Smooth muscle cell (in vitro differentiated cells): ENCODE data around the gene PSMB3. TPM values are rescaled to one million over a fixed set of nuclear protein-coding genes. Genes with fewer than 3 reads are reported as not detected.

ENCODE experiments used
- DNase-seq: peaks from one replicate; lab custom pipeline; 2025; ENCODE audit not compliant: unreplicated experiment; lab: John Stamatoyannopoulos, UW
- H2AFZ ChIP-seq: fragments of 200-600 bp; sonication (generic); 2 replicates; pipeline ENCODE4 v1.6.0; 2016; ENCODE audit warnings: antibody characterized with exemption, low read depth, mild to moderate bottlenecking
- H3F3A ChIP-seq: fragments of 200-600 bp; sonication (generic); 2 replicates; pipeline ENCODE4 v1.6.0; 2017; ENCODE audit warnings: antibody characterized with exemption, low read depth
- H3K27ac ChIP-seq: fragments of 200-600 bp; sonication (generic); 2 replicates; pipeline ENCODE4 v1.5.1; 2016; ENCODE audit warnings: low read depth, mild to moderate bottlenecking
- H3K27me3 ChIP-seq: fragments of 200-600 bp; sonication (generic); 2 replicates; pipeline ENCODE4 v1.6.1; 2016; ENCODE audit warnings: low read depth, mild to moderate bottlenecking
- H3K36me3 ChIP-seq: fragments of 200-600 bp; sonication (generic); 2 replicates; pipeline ENCODE4 v1.5.1; 2016; ENCODE audit warnings: low read depth
- H3K4me1 ChIP-seq: fragments of 200-600 bp; sonication (generic); 2 replicates; pipeline ENCODE4 v1.5.1; 2016; ENCODE audit warnings: low read depth
- H3K4me2 ChIP-seq: fragments of 200-600 bp; sonication (generic); 2 replicates; pipeline ENCODE4 v1.6.0; 2016; ENCODE audit warnings: mild to moderate bottlenecking
- H3K4me3 ChIP-seq: fragments of 200-600 bp; sonication (generic); 2 replicates; pipeline ENCODE4 v1.5.1; 2016; ENCODE audit warnings: mild to moderate bottlenecking
- H3K79me2 ChIP-seq: fragments of 200-600 bp; sonication (generic); 2 replicates; pipeline ENCODE4 v1.6.0; 2016; ENCODE audit warnings: low read depth, mild to moderate bottlenecking
- H3K9ac ChIP-seq: fragments of 200-600 bp; sonication (generic); 2 replicates; pipeline ENCODE4 v1.6.0; 2016; ENCODE audit warnings: low read depth
- H3K9me3 ChIP-seq: fragments of 200-600 bp; sonication (generic); replicated peaks from 2 replicates; pipeline ENCODE4 v1.5.1; 2016; ENCODE audit warnings: low read depth
- H4K20me1 ChIP-seq: fragments of 200-600 bp; sonication (generic); 2 replicates; pipeline ENCODE4 v1.6.0; 2016; ENCODE audit warnings: low read depth
- WGBS: methylation state at CpG from one replicate; pipeline ENCODE4 v1.1.7; 2016; ENCODE audit warnings: low lambda C conversion rate; 5-methylcytosine and 5-hydroxymethylcytosine counted together
- polyA plus RNA-seq: library from polyadenylated mRNA; unstranded; fragments of >200 nt; fragmentation: Nextera tagmentation; extraction: Ambion mirVana; gene quantifications from 2 replicates; pipeline ENCODE4 v1.2.1, GENCODE V29; 2016
- total RNA-seq: library from RNA; depleted of rRNA; stranded (reverse); fragments of >200 nt; gene quantifications from 2 replicates; pipeline ENCODE4 v1.2.3, GENCODE V29; 2014
- TF ChIP-seq, protein P1 (sequence below): fragments of 200-600 bp; sonication (generic); IDR thresholded peaks from 2 replicates; pipeline ENCODE4 v1.5.1; 2017; ENCODE audit warnings: borderline replicate concordance, mild to moderate bottlenecking, antibody characterized with exemption; ENCODE audit not compliant: insufficient read depth, poor library complexity, severe bottlenecking

Gene PSMB3
- total and polyA plus RNA-seq, 2 experiments from 2014 or later, result 312 to 358 TPM

DNA sequence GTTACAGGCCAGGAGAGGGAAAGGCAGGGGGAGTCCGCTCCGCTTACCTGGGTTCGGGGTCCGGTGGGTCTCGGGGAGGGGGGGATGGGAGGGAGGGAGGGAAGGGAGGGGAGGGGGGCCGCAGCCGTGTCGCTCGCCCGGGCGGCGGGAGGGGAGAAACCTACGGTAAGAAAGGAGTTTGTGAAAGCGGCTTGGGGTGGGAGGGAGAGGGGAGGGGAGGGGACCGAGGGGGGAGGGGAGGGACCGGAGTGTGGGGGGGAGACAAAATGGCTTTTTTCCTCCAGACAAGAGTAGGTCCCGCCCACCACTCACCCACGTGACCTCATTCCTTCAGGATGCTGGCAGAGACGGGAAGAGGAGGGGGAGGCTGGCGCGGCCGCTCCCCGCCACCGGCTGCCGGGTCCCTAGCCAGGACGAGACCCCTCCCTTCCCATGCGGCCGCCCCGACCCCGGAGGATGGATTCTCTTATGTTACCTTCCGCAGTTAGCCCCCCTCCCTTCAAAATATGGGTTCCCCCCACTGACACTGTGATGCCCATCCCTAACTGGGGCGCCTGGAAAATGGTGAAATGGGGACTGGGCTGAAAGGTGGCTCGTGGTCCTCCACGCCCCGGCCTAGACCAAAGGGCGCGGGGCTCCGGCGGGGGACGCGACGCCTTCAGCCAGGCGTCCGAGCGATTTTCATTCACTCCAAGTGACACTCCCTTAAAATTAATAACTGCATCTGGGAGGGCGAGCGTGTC is 4.2 kb upstream of the PSMB3 start, which contains the start of gene PCGF2:
Gene PCGF2 (minus strand): TSS at position 188 of the 743 bp plus-strand sequence. CDS start 7,934 bp downstream, outside the sequence.
- DNase-seq, result peak; percentile 50

DNA sequence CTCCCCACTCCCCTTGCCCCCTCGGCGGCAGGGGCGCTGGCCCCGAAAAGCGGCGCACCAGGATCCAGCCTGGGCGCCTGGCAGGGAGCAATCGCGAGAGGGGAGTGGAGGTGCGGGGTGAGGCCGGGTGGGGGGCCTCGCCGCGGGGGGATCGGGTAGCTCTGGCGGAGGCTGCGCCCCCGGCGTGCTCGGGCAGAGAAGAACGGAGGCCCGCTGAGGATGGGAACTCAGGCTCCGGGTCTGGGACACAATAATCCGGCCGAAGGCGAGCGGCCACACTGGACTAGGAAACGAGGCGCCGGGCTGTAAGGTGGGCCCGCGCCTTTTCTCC is 3.7 kb upstream of the PSMB3 start:
- H3F3A ChIP-seq, result peaks cover 11% of the 10 kb centered on the region
- peaks cover 53% of the 10 kb centered on the region for H3K79me2 ChIP-seq
- DNase-seq, result no peak
- 0% methylated on average over 3 of the region's 32 CpGs for WGBS
- TF ChIP-seq, protein P1, sequence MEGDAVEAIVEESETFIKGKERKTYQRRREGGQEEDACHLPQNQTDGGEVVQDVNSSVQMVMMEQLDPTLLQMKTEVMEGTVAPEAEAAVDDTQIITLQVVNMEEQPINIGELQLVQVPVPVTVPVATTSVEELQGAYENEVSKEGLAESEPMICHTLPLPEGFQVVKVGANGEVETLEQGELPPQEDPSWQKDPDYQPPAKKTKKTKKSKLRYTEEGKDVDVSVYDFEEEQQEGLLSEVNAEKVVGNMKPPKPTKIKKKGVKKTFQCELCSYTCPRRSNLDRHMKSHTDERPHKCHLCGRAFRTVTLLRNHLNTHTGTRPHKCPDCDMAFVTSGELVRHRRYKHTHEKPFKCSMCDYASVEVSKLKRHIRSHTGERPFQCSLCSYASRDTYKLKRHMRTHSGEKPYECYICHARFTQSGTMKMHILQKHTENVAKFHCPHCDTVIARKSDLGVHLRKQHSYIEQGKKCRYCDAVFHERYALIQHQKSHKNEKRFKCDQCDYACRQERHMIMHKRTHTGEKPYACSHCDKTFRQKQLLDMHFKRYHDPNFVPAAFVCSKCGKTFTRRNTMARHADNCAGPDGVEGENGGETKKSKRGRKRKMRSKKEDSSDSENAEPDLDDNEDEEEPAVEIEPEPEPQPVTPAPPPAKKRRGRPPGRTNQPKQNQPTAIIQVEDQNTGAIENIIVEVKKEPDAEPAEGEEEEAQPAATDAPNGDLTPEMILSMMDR, result no peak
- H3K9me3 ChIP-seq, result no peaks in the 10 kb centered on the region
- H2AFZ ChIP-seq, result peak overlapping the region; percentile 16
- peaks cover 6% of the 10 kb centered on the region for H3K27me3 ChIP-seq
- peak overlapping the region; percentile 72 for H3K4me3 ChIP-seq
- peak overlapping the region; percentile 98 for H3K4me2 ChIP-seq
- peaks cover 35% of the 10 kb centered on the region for H4K20me1 ChIP-seq
- H3K27ac ChIP-seq, result no peak overlapping the region
- no peaks in the 10 kb centered on the region for H3K36me3 ChIP-seq
- peak overlapping the region; percentile 18 for H3K9ac ChIP-seq
- H3K4me1 ChIP-seq, result peaks cover 30% of the 10 kb centered on the region

More for the DNA sequence above, 4.2 kb upstream of the PSMB3 start, which contains the start of gene PCGF2:
- Histone ChIP-seq H3K4me2 (peak within 1 kb of the TSS; percentile 98), H3K4me3 (peak within 1 kb of the TSS; percentile 72), H3K79me2 (peaks cover 53% of the 10 kb centered on the region), H3F3A (peaks cover 11% of the 10 kb centered on the region), H2AFZ (peak within 1 kb of the TSS; percentile 85), H4K20me1 (peaks cover 40% of the 10 kb centered on the region), H3K27me3 (peaks cover 6% of the 10 kb centered on the region), H3K9me3 (no peaks in the 10 kb centered on the region), H3K36me3 (no peaks in the 10 kb centered on the region), H3K27ac (no peak within 1 kb of the TSS), H3K4me1 (peaks cover 25% of the 10 kb centered on the region), H3K9ac (peak within 1 kb of the TSS; percentile 86)
- TF ChIP-seq, protein P1, result no peak
- under 1% methylated on average over 26 of the region's 47 CpGs for WGBS

DNA sequence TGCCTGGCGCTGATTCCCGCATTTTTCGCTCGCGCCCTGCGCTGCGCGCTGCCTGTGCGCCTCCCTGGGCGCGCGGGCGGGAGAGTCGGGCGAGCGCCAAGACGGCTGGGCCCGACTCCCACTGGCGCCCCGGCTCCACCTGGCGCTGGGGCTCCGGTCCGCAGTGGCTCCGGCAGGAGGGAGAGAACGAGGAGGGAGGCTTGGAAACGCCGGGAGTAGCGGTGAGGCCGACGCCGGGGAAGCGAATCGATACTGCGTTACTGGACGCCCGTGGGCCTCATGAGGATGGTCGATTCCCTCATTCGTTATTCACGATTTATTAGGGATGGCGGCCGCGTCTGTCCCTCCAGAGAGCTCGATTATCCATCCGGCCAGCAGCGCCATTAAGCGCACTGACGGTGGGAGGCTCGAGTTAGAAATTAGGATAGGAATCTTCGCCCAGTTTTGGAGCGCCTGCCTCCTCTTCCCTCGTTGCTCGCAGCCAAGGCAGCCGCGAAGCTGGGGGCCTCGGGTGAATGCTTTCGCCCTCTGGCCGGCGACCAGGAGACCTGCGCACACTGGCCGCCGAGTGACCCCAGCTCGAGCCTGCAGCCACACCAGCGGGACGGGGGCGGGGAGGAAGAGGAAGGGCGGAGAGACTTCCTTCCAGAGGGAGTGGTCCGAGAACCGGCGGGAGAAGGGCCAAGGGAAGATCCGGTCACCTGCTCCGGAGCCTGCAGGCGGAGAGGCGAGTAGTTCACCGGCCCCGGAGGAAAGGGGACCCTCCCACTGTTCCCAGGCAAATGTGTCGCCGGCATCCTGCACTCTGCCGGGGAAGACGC is 3.1 kb upstream of the PSMB3 start:
- no peak overlapping the region for H3K27ac ChIP-seq
- TF ChIP-seq, protein P1, result no peak
- H3F3A ChIP-seq, result peaks cover 11% of the 10 kb centered on the region
- H3K79me2 ChIP-seq, result peaks cover 53% of the 10 kb centered on the region
- peak overlapping the region; percentile 16 for H2AFZ ChIP-seq
- H3K27me3 ChIP-seq, result peaks cover 6% of the 10 kb centered on the region
- 2% methylated on average over 71 of the region's 79 CpGs for WGBS
- peak overlapping the region; percentile 98 for H3K4me2 ChIP-seq
- no peak overlapping the region for H3K9ac ChIP-seq
- no peaks in the 10 kb centered on the region for H3K9me3 ChIP-seq
- no peaks in the 10 kb centered on the region for H3K36me3 ChIP-seq
- H3K4me1 ChIP-seq, result peaks cover 33% of the 10 kb centered on the region
- peaks cover 29% of the 10 kb centered on the region for H4K20me1 ChIP-seq
- DNase-seq, result peak; percentile 20
- H3K4me3 ChIP-seq, result peak overlapping the region; percentile 72
